ENCODE data around the gene BIRC6. TPM values are rescaled to one million over a fixed set of nuclear protein-coding genes. Genes with fewer than 3 reads are reported as not detected.

Gene BIRC6
- total RNA-seq, 3 donors from 2014 or later (not counting 1 experiment from before 2014, with no cell fraction given), result 190 to 225 (median 224) TPM

DNA sequence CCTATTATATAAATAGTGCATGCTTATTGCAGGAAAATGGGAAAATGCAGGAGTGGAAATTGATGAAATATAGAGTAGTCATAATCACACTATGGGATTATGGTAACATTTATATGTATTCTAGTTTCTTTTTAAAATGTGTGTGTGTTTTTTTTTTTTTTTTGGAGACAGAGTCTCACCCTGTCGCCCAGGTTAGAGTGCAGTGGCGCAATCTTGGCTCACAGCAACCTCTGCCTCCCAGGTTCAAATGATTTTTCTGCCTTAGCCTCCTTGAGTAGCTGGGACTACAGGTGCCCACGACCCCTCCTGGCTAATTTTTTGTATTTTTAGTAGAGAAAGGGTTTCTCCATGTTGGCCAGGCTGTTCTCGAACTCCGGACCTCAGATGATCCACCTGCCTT lies 47.0 kb downstream of the BIRC6 start:
- no peaks in the 10 kb centered on the region for H3K9me3 Mint-ChIP-seq
- H3K4me3 Mint-ChIP-seq, result no peak overlapping the region
- no peak overlapping the region for H3K27ac Mint-ChIP-seq
- no peak for TF ChIP-seq CTCF (IDR thresholded peaks at IDR 0.05)
- no peak overlapping the region for H3K4me3 ChIP-seq (ENCODE audit: low read length)
- intact Hi-C loops (cut with micrococcal nuclease), result no loop called here
- no peak overlapping the region for H3K27ac ChIP-seq (ENCODE audit: low read length)
- peaks cover 4 to 11% of the 10 kb centered on the region in 2 donors for H3K4me1 Mint-ChIP-seq
- H3K27me3 Mint-ChIP-seq (ENCODE audit: low read depth in 2 of 2), result no peaks in the 10 kb centered on the region
- ATAC-seq (no peak), DNase-seq (no peak)
- H3K9me3 ChIP-seq (ENCODE audit: control insufficient read depth, insufficient read depth, low read length), result no peaks in the 10 kb centered on the region
- H3K36me3 ChIP-seq (ENCODE audit: control insufficient read depth, insufficient read depth, low read length), result peaks cover 54% of the 10 kb centered on the region
- H3K4me1 ChIP-seq (ENCODE audit: control insufficient read depth, insufficient read depth, low read length), result no peaks in the 10 kb centered on the region
- peaks cover 8% of the 10 kb centered on the region for H3K36me3 Mint-ChIP-seq
- no peaks in the 10 kb centered on the region for H3K27me3 ChIP-seq (ENCODE audit: control insufficient read depth, insufficient read depth, low read length)
- WGBS (ENCODE audit: insufficient coverage), result 98% methylated on average over 5 of the region's 5 CpGs

- TF ChIP-seq CTCF (IDR thresholded peaks at IDR 0.05), result no peak
- Mint-ChIP-seq H3K27ac (peak overlapping the region in 1 of 2 donors; percentile 8), H3K4me3 (no peak overlapping the region), H3K27me3 (ENCODE audit: low read depth in 2 of 2) (no peaks in the 10 kb centered on the region), H3K36me3 (peaks cover 8% of the 10 kb centered on the region), H3K4me1 (peaks cover 4 to 11% of the 10 kb centered on the region in 2 donors), H3K9me3 (no peaks in the 10 kb centered on the region)
- Histone ChIP-seq H3K27me3 (ENCODE audit: control insufficient read depth, insufficient read depth, low read length) (no peaks in the 10 kb centered on the region), H3K36me3 (ENCODE audit: control insufficient read depth, insufficient read depth, low read length) (peaks cover 55% of the 10 kb centered on the region), H3K27ac (ENCODE audit: low read length) (no peak overlapping the region), H3K4me3 (ENCODE audit: low read length) (no peak overlapping the region), H3K4me1 (ENCODE audit: control insufficient read depth, insufficient read depth, low read length) (no peaks in the 10 kb centered on the region), H3K9me3 (ENCODE audit: control insufficient read depth, insufficient read depth, low read length) (no peaks in the 10 kb centered on the region)
- DNase-seq (no peak), ATAC-seq (no peak)
- 100% methylated on average over 1 of the region's 3 CpGs for WGBS (ENCODE audit: insufficient coverage)
- intact Hi-C loops (cut with micrococcal nuclease), result no loop called here
These were observed 47.9 kb downstream of the BIRC6 start for GRCh38 chr2:32404691-32405090.

GRCh38 chr2:32416519-32416918 lies 59.7 kb downstream of the BIRC6 start:
- no CpG with 5 or more reads among the region's 1 CpG for WGBS (ENCODE audit: insufficient coverage)
- Mint-ChIP-seq H3K27me3 (ENCODE audit: low read depth in 2 of 2) (no peaks in the 10 kb centered on the region), H3K36me3 (peaks cover 7% of the 10 kb centered on the region), H3K9me3 (no peaks in the 10 kb centered on the region), H3K27ac (no peak overlapping the region), H3K4me3 (no peak overlapping the region), H3K4me1 (peaks cover 19 to 23% of the 10 kb centered on the region in 2 donors)
- no peaks in the 10 kb centered on the region for H3K4me1 ChIP-seq (ENCODE audit: control insufficient read depth, insufficient read depth, low read length)
- intact Hi-C loops (cut with micrococcal nuclease), result no loop called here
- no peak for TF ChIP-seq CTCF (IDR thresholded peaks at IDR 0.05)
- DNase-seq (no peak), ATAC-seq (no peak)
- H3K9me3 ChIP-seq (ENCODE audit: control insufficient read depth, insufficient read depth, low read length), result no peaks in the 10 kb centered on the region
- H3K36me3 ChIP-seq (ENCODE audit: control insufficient read depth, insufficient read depth, low read length), result peaks cover 41% of the 10 kb centered on the region
- H3K4me3 ChIP-seq (ENCODE audit: low read length), result no peak overlapping the region
- H3K27me3 ChIP-seq (ENCODE audit: control insufficient read depth, insufficient read depth, low read length), result no peaks in the 10 kb centered on the region
- H3K27ac ChIP-seq (ENCODE audit: low read length), result no peak overlapping the region

- DNase-seq, result no peak
- Mint-ChIP-seq H3K4me1 (peaks cover 31 to 35% of the 10 kb centered on the region in 2 donors), H3K27ac (no peak overlapping the region), H3K9me3 (no peaks in the 10 kb centered on the region), H3K27me3 (ENCODE audit: low read depth in 2 of 2) (no peaks in the 10 kb centered on the region), H3K36me3 (peaks cover 7% of the 10 kb centered on the region), H3K4me3 (no peak overlapping the region)
- intact Hi-C loops (cut with micrococcal nuclease), result no loop called here
- no peaks in the 10 kb centered on the region for H3K27me3 ChIP-seq (ENCODE audit: control insufficient read depth, insufficient read depth, low read length)
- TF ChIP-seq CTCF (IDR thresholded peaks at IDR 0.05), result no peak
- H3K36me3 ChIP-seq (ENCODE audit: control insufficient read depth, insufficient read depth, low read length), result peaks cover 38% of the 10 kb centered on the region
- H3K4me1 ChIP-seq (ENCODE audit: control insufficient read depth, insufficient read depth, low read length), result no peaks in the 10 kb centered on the region
- H3K9me3 ChIP-seq (ENCODE audit: control insufficient read depth, insufficient read depth, low read length), result no peaks in the 10 kb centered on the region
- 97% methylated on average over 10 of the region's 10 CpGs for WGBS (ENCODE audit: insufficient coverage)
- H3K4me3 ChIP-seq (ENCODE audit: low read length), result no peak overlapping the region
- no peak for ATAC-seq
- H3K27ac ChIP-seq (ENCODE audit: low read length), result no peak overlapping the region
These were observed 60.8 kb downstream of the BIRC6 start for GRCh38 chr2:32417659-32418058.

Data from natural killer cell (primary cell).